IMR-90 (cell line): ENCODE results near the gene SERPINB2. TPM values are rescaled to one million over a fixed set of nuclear protein-coding genes. Genes with fewer than 3 reads are reported as not detected.
A peak's percentile ranks its signal among the peaks of the same experiment; 100 is the strongest.

ENCODE experiments used
- ATAC-seq: fragments of 200-7000 bp; cut with Tn5 transposase; 2 replicates; pipeline ENCODE4 v1.9.1; 2020; ENCODE audit warnings: low read depth, mild to moderate bottlenecking, moderate library complexity
- BruUV-seq: library from RNA; stranded (reverse); fragments of 400-500 nt; replicated peaks from 2 replicates; lab custom pipeline; 2021; lab: Mats Ljungman, UMichigan
- CTCF ChIA-PET: fragments of 300-600 bp; formaldehyde crosslinking; extraction: SDS; loops from one replicate; lab custom pipeline; 2021; ENCODE audit warnings: antibody characterized with exemption; lab: Yijun Ruan, JAX
- POLR2A ChIA-PET: fragments of 300-600 bp; sonication (Branson Sonifier 250); formaldehyde crosslinking; loops from one replicate; lab custom pipeline; 2022; ENCODE audit warnings: antibody characterized with exemption; ENCODE audit not compliant: unreplicated experiment; lab: Charles Lee
- DNase-seq: peaks from one replicate; pipeline ENCODE4 v3.0.0; 2013
- H2AFZ ChIP-seq: replicated peaks from 2 replicates; pipeline ENCODE3; 2013; ENCODE audit warnings: low read length, mild to moderate bottlenecking; ENCODE audit not compliant: poor library complexity
- H2AK5ac ChIP-seq: 2 replicates; pipeline ENCODE4 v1.6.1; 2013; ENCODE audit warnings: low read depth, low read length, inconsistent platforms
- H2AK9ac ChIP-seq: replicated peaks from 2 replicates; pipeline ENCODE3; 2013; ENCODE audit warnings: mild to moderate bottlenecking, low read depth, low read length, moderate library complexity; ENCODE audit not compliant: poor library complexity
- H2BK120ac ChIP-seq: 2 replicates; pipeline ENCODE4 v1.6.1; 2013; ENCODE audit warnings: low read depth, low read length, inconsistent platforms
- H2BK15ac ChIP-seq: 3 replicates; pipeline ENCODE4 v1.6.1; 2013; ENCODE audit warnings: low read depth, low read length, inconsistent platforms
- H2BK20ac ChIP-seq: 2 replicates; pipeline ENCODE4 v1.6.1; 2013; ENCODE audit warnings: low read depth, mild to moderate bottlenecking, inconsistent platforms, low read length, moderate library complexity
- H2BK5ac ChIP-seq: 2 replicates; pipeline ENCODE4 v1.6.1; 2013; ENCODE audit warnings: mild to moderate bottlenecking, low read depth, low read length, inconsistent platforms; ENCODE audit not compliant: poor library complexity, severe bottlenecking
- H3K14ac ChIP-seq: replicated peaks from 2 replicates; pipeline ENCODE4 v1.6.1; 2013; ENCODE audit warnings: low read depth, low read length, inconsistent platforms
- H3K18ac ChIP-seq: 2 replicates; pipeline ENCODE4 v1.6.1; 2013; ENCODE audit warnings: low read depth, low read length, control low read depth
- H3K23ac ChIP-seq: 2 replicates; pipeline ENCODE4 v1.6.1; 2013; ENCODE audit warnings: low read depth, low read length, inconsistent platforms
- H3K27ac ChIP-seq: 2 replicates; pipeline ENCODE4 v1.5.1; 2013; ENCODE audit warnings: mild to moderate bottlenecking, control low read depth, low read length; ENCODE audit not compliant: insufficient read depth
- H3K27me3 ChIP-seq: 2 replicates; pipeline ENCODE4 v1.6.1; 2013; ENCODE audit warnings: low read length; ENCODE audit not compliant: control insufficient read depth, insufficient read depth
- H3K36me3 ChIP-seq: 2 replicates; pipeline ENCODE4 v1.6.1; 2013; ENCODE audit warnings: low read length, mixed read lengths; ENCODE audit not compliant: control insufficient read depth, insufficient read depth
- H3K4ac ChIP-seq: 2 replicates; pipeline ENCODE4 v1.6.1; 2013; ENCODE audit warnings: low read depth, low read length, inconsistent platforms
- H3K4me1 ChIP-seq: 2 replicates; pipeline ENCODE4 v1.6.1; 2013; ENCODE audit warnings: low read length, mixed read lengths; ENCODE audit not compliant: control insufficient read depth, insufficient read depth
- H3K4me2 ChIP-seq: 2 replicates; pipeline ENCODE4 v1.6.1; 2013; ENCODE audit warnings: low read depth, mild to moderate bottlenecking, control low read depth, low read length, moderate library complexity
- H3K4me3 ChIP-seq: 2 replicates; pipeline ENCODE4 v1.5.1; 2013; ENCODE audit warnings: low read depth, mild to moderate bottlenecking, control low read depth, low read length, moderate library complexity; ENCODE audit not compliant: insufficient read depth
- H3K56ac ChIP-seq: 2 replicates; pipeline ENCODE4 v1.6.1; 2013; ENCODE audit warnings: low read length, inconsistent platforms; ENCODE audit not compliant: insufficient read depth; ENCODE audit errors: extremely low read depth
- H3K79me1 ChIP-seq, 2 experiments: 2 replicates each; pipeline ENCODE4 v1.6.1; 2013; ENCODE audit warnings: low read length in 2 of 2, inconsistent platforms in 1 of 2, low read depth in 1 of 2
- H3K9ac ChIP-seq: 2 replicates; pipeline ENCODE4 v1.6.1; 2013; ENCODE audit warnings: low read depth, low read length, control low read depth
- H3K9me1 ChIP-seq: 2 replicates; pipeline ENCODE4 v1.6.1; 2013; ENCODE audit warnings: low read length, inconsistent platforms; ENCODE audit not compliant: insufficient read depth
- H3K9me3 ChIP-seq: 2 replicates; pipeline ENCODE4 v1.6.1; 2013; ENCODE audit warnings: low read length; ENCODE audit not compliant: control insufficient read depth, insufficient read depth
- H4K20me1 ChIP-seq: 2 replicates; pipeline ENCODE4 v1.6.1; 2013; ENCODE audit warnings: low read length, inconsistent platforms; ENCODE audit not compliant: insufficient read depth
- H4K5ac ChIP-seq: 2 replicates; pipeline ENCODE4 v1.6.1; 2013; ENCODE audit warnings: mild to moderate bottlenecking, low read depth, low read length, control low read depth
- H4K8ac ChIP-seq, 2 experiments: 2 replicates each; pipeline ENCODE4 v1.6.1; 2013; ENCODE audit warnings: low read depth in 2 of 2, low read length in 2 of 2, control low read depth in 1 of 2, inconsistent platforms in 1 of 2
- H4K91ac ChIP-seq: 2 replicates; pipeline ENCODE4 v1.6.1; 2013; ENCODE audit warnings: low read depth, low read length, inconsistent platforms; ENCODE audit not compliant: insufficient read depth
- BHLHE40 ChIP-seq: fragments of 150-350 bp; IDR thresholded peaks from 2 replicates; pipeline ENCODE4 v1.6.1; 2016; ENCODE audit warnings: mild to moderate bottlenecking, low read depth, low read length
- CEBPB ChIP-seq: IDR thresholded peaks from 2 replicates; pipeline ENCODE4 v1.6.1; 2012; ENCODE audit warnings: low read depth, low read length, improper control_type of control experiment
- CHD1 ChIP-seq: IDR thresholded peaks from 2 replicates; pipeline ENCODE4 v1.6.1; 2012; ENCODE audit warnings: low read depth, low read length, improper control_type of control experiment
- CTCF ChIP-seq: conservative IDR thresholded peaks from 2 replicates; pipeline ENCODE4 v1.5.1; 2012; ENCODE audit warnings: mild to moderate bottlenecking, low read depth, low read length, improper control_type of control experiment
- ELK1 ChIP-seq: fragments of 150-350 bp; IDR thresholded peaks from 2 replicates; pipeline ENCODE4 v1.6.1; 2016; ENCODE audit warnings: low read depth, mild to moderate bottlenecking, low read length, moderate library complexity, borderline replicate concordance
- FOS ChIP-seq: fragments of 150-350 bp; IDR thresholded peaks from 2 replicates; pipeline ENCODE4 v1.6.1; 2016; ENCODE audit warnings: low read depth, low read length
- MAZ ChIP-seq: IDR thresholded peaks from 2 replicates; pipeline ENCODE4 v1.6.1; 2012; ENCODE audit warnings: low read depth, mild to moderate bottlenecking, low read length, improper control_type of control experiment, moderate library complexity, borderline replicate concordance
- MXI1 ChIP-seq: IDR thresholded peaks from 2 replicates; pipeline ENCODE4 v1.6.1; 2012; ENCODE audit warnings: low read depth, mild to moderate bottlenecking, low read length, moderate library complexity, borderline replicate concordance
- POLR2A ChIP-seq: IDR thresholded peaks from 2 replicates; pipeline ENCODE4 v1.6.1; 2012; ENCODE audit warnings: mild to moderate bottlenecking, low read depth, low read length
- RAD21 ChIP-seq: IDR thresholded peaks from 2 replicates; pipeline ENCODE4 v1.6.1; 2012; ENCODE audit warnings: low read length, improper control_type of control experiment
- RFX5 ChIP-seq: IDR thresholded peaks from 2 replicates; pipeline ENCODE4 v1.8.0; 2012; ENCODE audit warnings: low read depth, mild to moderate bottlenecking, low read length, moderate library complexity
- USF2 ChIP-seq: fragments of 150-350 bp; IDR thresholded peaks from 2 replicates; pipeline ENCODE4 v1.6.1; 2017; ENCODE audit warnings: mild to moderate bottlenecking, antibody characterized with exemption, low read length, low read depth
- WGBS, 2 experiments: methylation state at CpG; one replicate each; pipeline versions ENCODE4 v1.1.5 to v1.1.7; 2013; ENCODE audit warnings: missing lambda C conversion rate in 2 of 2; ENCODE audit not compliant: insufficient read length in 1 of 2; ENCODE audit errors: extremely low coverage in 2 of 2; 5-methylcytosine and 5-hydroxymethylcytosine counted together
- dilution Hi-C: fragments of 300-500 bp; cut with HindIII; formaldehyde crosslinking; loops from one replicate; pipeline ENCODE4 v1.14.3; 2018; ENCODE audit warnings: low sequenced_read_pairs; ENCODE audit not compliant: unreplicated experiment
- in situ Hi-C: fragments of 300-500 bp; cut with MboI; formaldehyde crosslinking; loops from 3 replicates; pipeline ENCODE4 v1.14.3; 2019; ENCODE audit warnings: low sequenced_read_pairs, inconsistent platforms, mixed read lengths
- intact Hi-C: fragments of 100-400 bp; cut with micrococcal nuclease; formaldehyde crosslinking; loops from 2 replicates; pipeline ENCODE4 v1.10.0; 2022
- polyA plus RNA-seq, 3 experiments: library from polyadenylated mRNA; depleted of rRNA; stranded (reverse); fragments of >200 nt; gene quantifications; 2 replicates each; pipeline ENCODE4 v1.2.3, GENCODE V29; 2012; ENCODE audit warnings: low replicate concordance in 1 of 3
- total RNA-seq: library from RNA; depleted of rRNA; stranded (reverse); fragments of >200 nt; gene quantifications from 2 replicates; pipeline ENCODE4 v1.2.3, GENCODE V29; 2012

Gene SERPINB2
- total and polyA plus RNA-seq, 2 of the 4 experiments (the other 2 are of a cell fraction), result 32.1 to 43.0 TPM

GRCh38 chr18:63867368-63868125 is 20.0 kb upstream of the SERPINB2 start (continued):
- TF ChIP-seq FOS (no peak), BHLHE40 (no peak)

GRCh38 chr18:63868546-63868945 is 19.0 kb upstream of the SERPINB2 start:
- Histone ChIP-seq H2BK15ac (no peak overlapping the region), H2BK20ac (peak overlapping the region; percentile 73; the same call in 1 of the 2 replicates), H3K9me1 (peaks cover 5% of the 10 kb centered on the region; the same call in 1 of the 2 replicates), H2BK5ac (peak overlapping the region; percentile 80), H3K18ac (no peak overlapping the region), H4K8ac (peak overlapping the region in 1 of 2 experiments; percentile 87; a peak in 1 of 4 replicates), H3K56ac (no peak overlapping the region), H3K4me2 (no peak overlapping the region), H4K5ac (no peak overlapping the region), H3K36me3 (no peaks in the 10 kb centered on the region), H3K9ac (no peak overlapping the region), H3K4me3 (no peak overlapping the region), H4K91ac (0 out of 2 replicates have a peak overlapping the region, but pooled peaks have one; percentile 16), H3K27ac (no peak overlapping the region; the same call in 1 of the 2 replicates), H2AFZ (no peak overlapping the region), H3K14ac (peak overlapping the region; percentile 27; the same call in 1 of the 2 replicates), H3K9me3 (no peaks in the 10 kb centered on the region), H2AK5ac (no peak overlapping the region; the same call in 1 of the 2 replicates), H2BK120ac (peak overlapping the region; percentile 93), H4K20me1 (no peaks in the 10 kb centered on the region), H2AK9ac (no peak overlapping the region), H3K79me1 (no peaks in the 10 kb centered on the region), H3K4me1 (no peaks in the 10 kb centered on the region), H3K27me3 (no peaks in the 10 kb centered on the region), H3K23ac (no peak overlapping the region), H3K4ac (peak overlapping the region; percentile 92)
- WGBS, 2 experiments, result 90% methylated on average over 2 of the region's 9 CpGs; no CpG with 5 or more reads in 1 of the 2 experiments
- in situ Hi-C loops, result no loop called here
- dilution Hi-C loops, result no loop called here
- CTCF ChIA-PET, result no interaction called here
- BruUV-seq, result no TSS peak
- intact Hi-C loops, result no loop called here
- ATAC-seq (no peak), DNase-seq (no peak)
- POLR2A ChIA-PET, result no interaction called here
- TF ChIP-seq CEBPB (no peak), CTCF (no peak), MXI1 (no peak), RAD21 (no peak), MAZ (no peak), FOS (no peak), USF2 (no peak), CHD1 (no peak), RFX5 (no peak), ELK1 (no peak), POLR2A (no peak), BHLHE40 (no peak)
